HTR-8/SVneo (cell line): ENCODE results near the gene PRKCA.
"Not testable (repeated sequence)": the region's sequence is repeated elsewhere in the genome, so short reads cannot be mapped to it uniquely, and the experiment has no call there.

ENCODE experiments used
- DNase-seq: peaks from one replicate; pipeline ENCODE4 v3.0.0; 2011; ENCODE audit warnings: low spot score, mixed read lengths; ENCODE audit not compliant: insufficient read length
- FAIRE-seq: peaks from 2 replicates; lab custom pipeline; 2011; peaks lifted over from hg19 to GRCh38; lab: Jason Lieb, UNC

PRKCA gene

DNA sequence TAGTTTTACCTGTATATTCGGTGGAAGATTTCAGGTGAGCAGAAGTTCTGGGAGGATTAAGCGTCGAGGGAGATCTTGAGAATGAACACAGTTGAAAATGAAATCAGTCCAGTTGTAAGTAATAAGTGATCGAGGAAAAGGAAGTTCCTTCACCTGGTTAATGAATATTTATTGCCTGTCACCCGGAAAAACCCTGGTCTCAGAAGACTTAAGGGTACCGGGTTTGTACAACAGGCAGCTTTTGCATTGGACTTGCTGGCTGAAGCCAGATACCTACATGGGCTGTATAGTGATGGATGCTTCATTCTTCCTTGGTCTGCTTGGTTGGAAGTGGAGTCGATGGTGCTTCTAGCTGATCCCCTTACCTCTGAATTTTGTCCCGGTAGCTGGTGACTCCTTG is 72.7 kb downstream of the PRKCA start:
- FAIRE-seq = peak; percentile 63
- DNase-seq = no peak

DNA sequence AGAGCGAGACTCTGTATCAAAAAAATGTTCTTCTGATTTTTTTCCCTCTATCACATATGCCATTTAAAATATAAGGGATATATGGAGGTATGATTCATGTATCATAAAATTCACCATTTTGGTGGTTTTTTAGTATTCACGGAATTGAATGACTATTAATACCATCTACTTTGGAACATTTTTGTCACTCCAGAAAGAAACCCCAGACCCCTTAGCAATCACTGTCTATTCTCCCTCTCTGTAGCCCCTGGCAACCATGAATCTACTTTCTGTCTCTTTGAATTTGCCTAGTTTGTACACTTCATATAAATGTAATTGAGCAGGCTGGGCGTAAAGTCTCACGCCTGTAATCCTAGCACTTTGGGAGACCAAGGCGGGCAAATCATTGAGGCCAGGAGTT is 75.9 kb downstream of the PRKCA start:
- FAIRE-seq (no peak), DNase-seq (no peak)

DNA sequence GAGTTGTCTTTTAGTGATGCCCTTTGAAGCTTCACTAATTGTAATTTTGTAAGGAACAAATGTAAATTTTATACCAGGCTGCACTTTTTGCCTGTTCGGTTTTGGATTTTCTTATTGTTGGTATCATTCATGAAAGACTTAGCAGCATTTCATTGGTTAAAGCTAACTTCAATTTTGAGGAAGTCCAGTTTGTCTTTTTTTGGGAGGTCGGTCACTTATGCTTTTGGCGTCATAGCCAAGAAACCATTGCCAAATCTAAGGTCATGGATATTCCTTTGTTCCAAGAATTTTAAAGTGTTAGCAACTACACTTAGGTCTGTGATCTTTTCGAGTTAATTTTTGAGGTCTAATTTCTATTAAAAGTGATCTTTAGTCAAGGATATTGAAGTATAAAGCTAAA is 77.1 kb downstream of the PRKCA start:
- DNase-seq (no peak), FAIRE-seq (no peak)

DNA sequence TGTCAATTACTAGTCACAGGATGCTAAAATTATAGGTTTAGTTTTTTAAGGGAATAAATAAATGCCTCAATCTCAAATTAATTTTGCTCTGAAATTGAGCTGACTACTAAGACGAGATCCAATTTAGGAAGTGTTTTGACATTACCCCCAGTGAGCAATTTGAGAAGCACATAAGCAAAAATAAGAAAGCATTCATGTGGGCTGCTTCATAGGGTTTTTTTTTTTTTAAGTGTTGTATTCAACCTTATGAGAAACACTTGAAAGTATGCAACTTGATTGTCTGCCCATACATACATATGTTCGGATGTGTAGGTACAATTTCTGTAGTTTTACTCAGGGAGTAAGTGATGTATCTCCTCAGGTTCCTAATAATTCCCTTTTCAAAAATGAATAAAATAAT is 77.6 kb downstream of the PRKCA start:
- no peak for DNase-seq
- FAIRE-seq = no peak

DNA sequence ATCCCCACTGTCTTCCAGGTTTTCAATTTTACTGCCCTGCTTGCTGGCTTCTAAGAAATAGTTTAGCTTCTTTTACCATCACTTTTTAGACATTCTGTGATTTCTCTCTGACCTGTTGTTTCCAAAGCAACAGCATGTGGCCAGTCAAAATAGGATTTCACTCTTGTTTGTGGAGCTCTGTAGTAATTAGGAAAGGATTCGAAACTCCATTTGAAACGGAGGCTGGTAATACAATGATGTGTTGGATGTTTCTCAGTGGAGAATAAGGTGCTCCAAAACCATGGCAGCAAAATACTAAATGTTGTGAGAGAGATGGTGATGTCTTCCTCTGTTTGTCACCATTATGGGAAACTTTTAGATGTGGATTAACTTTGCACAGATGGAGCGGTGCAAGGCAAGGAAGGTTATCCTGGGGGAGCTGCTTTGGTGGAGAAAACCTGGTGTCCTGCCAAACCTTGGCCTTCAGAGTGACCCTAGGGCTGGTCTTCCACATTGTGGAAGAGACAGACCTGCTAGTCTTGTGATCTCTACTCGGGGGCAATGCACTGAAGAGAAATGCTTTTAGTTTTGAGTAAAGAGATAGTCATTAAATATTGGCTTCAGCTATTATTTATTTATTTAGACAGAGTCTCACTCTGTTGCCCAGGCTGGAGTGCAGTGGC is 79.4 kb downstream of the PRKCA start:
- FAIRE-seq (peak; percentile 54), DNase-seq (no peak)

DNA sequence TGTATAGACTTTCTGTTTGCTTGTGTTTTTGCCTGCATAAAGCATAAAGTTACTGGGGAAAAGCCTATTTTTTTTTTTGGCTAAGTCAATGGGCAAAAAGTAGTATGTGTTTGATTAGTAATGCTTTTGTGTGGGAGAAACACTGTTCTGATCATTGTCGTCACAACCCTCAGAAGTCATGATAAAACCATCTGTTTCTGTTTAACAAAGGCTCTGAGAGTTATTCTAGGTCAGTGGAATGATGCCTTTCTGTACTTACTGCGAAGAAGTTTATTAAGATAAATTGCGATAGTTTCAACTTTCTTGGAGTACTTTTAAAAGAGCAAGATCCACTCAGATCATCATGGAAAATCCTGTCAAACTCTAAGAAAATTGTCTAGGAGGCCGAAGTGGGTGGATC is 80.9 kb downstream of the PRKCA start:
- FAIRE-seq (no peak), DNase-seq (no peak)

DNA sequence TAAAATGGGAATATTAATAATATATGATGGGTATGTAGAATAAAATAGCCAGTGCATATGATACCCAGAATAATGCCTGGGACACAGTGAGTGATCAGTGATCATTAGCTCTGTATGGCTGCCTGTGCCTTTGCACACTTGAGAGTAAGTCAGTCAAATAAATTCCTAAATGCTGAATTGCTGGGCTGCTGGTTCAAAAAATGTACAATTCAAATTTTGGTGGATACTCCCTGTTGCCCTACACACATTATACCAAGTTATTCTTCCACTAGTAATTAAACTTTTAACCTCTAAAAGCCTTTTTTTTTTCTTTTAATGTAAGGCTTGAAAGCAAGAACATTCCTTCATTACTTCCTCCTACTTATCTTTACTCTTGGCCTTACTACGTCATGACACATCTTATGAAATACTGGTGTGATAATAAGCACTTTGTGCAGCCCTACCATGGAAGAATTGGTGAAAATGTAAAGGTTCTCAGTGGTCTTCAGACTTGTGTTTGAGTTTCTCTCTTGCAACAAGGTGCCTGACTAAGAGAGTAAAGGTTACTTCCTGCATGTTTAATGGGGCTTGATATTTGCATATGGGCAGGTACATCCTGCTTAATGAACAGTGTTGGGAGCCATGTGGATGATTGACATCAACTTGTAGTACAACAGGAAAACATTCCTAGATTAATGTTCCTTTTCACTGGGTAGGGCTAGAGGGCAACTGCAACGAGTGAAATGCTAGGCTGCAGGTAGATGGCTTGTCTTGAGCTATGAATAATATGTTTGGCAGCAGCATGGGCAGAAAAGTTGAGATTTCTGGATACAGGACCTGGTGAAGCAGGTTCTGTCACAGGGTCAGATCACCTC is 84.3 kb downstream of the PRKCA start:
- FAIRE-seq = peak; percentile 79

DNA sequence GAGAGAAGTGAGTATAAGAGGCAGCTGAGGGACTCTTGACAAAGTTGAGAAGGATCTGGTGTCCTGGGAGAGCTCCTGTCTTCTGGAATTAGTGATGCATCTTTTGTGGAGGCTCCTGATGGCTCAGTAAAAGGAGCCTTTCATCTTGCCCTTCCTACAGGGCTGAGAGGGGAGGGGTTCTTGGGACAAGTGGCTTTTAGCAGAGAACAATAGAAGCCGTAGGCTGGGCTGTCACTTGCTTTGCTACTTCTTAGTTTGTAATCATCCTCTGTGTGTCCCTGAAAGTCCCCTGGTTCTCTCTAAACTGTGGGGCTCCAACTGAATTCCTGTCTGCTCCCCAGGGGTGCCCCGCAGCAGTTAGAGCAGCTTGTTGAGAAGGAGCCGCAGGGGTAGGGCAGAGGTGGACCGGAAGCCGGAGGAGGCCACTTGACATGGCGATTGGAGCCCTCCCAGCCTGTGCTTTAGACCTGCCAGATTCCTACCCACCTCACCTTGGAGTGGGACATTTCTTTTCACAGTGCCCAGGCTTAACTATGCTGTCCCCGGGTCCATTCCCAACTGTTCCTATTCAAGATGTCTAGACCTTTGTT is 85.1 kb downstream of the PRKCA start:
- FAIRE-seq (no peak), DNase-seq (no peak)

More for the DNA sequence above, 84.3 kb downstream of the PRKCA start:
- no peak for DNase-seq

DNA sequence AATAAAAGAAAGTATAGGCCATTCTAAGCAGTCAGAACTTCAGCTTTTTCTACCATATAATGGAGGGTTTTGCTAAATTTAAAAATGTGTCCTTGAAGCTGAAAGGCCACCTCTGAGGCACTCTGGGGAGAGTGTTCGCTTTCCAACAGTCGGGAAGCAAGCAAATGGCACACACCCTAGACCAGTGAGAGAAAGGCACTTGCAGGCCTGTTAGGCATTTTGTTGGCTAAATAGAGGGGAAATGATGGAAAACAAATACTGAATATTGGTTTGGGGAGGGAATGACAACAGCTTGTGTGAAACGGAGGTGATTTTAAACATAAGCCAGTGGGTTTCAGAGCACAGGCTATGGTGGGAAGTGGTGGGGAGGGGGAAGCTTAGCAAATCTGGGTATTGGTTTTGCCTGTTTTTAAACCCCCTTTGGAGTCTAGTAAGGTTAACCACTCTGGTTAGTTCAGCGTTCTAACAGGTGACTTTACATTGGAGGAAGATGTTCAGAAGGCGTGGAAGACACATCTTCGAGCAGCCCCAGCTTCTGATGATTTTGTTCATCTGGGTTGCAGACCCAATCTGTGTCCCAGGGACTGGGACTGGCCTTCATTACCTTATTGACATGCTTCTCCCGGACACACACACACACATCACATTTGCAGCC is 90.5 kb downstream of the PRKCA start:
- DNase-seq = no peak
- FAIRE-seq = peak; percentile 85

DNA sequence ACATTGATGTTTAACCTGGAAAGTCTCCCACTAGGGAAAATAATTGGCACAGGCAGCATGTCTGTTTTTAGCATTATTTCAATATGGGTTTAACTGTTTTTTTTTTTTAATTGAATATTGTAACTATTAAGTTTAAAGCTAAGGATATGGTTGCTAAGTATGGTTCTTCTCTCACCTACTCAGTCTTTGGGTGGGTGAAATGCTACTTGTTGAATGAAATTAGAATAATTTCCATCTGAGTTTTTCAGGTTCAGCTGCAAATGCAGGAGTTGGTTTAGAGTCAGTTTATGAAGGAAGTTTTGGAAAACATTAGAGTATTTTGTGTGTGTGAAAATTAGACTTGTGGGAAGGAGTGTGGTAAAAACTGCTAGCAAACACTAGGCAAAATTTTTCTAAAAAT is 93.5 kb downstream of the PRKCA start:
- FAIRE-seq (no peak), DNase-seq (no peak)

DNA sequence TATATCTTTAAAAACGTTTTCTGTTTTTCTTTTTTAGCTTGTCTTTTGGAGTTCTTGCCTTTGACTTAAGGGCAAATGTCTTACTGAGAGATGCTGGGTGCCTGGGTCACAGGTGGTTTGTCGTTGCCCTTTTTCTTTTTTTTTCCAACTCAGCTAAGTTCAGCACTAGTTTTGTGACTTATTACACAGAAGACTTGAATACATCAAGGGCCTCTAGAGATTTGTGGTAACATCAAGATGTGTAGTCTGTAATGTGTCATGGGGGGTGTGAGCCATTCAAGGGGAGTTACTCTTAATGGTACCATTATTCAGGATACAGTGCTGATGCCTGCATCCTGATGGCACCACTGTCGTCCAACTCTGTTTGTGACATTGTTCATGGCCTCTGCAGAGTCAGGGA is 95.1 kb downstream of the PRKCA start:
- no peak for DNase-seq
- no peak for FAIRE-seq

DNA sequence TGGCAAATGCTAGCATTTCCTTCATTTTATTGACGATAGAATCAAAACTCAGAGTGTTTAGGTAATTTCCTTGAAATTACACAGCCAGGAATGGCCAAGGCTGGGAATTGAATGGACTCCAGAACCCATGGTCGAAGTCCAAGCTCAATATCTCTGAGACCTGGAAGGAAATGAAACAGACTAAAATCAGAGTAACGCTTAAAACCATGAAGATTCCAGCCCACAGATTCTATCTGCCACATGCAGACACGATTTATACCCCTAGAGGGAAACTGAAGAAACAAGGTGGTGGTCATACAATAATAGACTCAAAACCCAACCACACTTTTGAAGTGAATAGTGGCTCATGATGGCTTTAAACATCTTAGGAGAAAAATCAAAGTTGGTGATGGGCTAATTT is 95.6 kb downstream of the PRKCA start:
- FAIRE-seq (peak; percentile 9), DNase-seq (no peak)

DNA sequence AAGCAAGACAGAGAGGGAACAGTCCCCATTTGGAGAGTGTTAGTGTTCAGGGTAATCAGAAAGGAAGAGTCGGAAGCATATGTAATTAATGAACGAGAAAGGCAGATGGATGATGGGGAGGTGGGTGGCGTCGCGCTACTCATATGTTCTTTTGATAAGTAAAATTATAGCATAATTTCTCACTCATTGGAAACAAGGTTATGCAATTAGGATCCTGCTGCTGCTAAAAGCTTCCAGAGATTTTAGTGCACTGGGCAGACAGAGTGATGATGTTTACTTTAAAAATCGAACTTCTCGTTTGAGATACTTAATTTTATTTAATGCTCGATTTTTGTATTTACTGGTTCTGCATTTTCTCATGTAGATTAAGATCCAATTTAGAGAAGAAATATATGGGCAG is 96.2 kb downstream of the PRKCA start:
- no peak for FAIRE-seq
- DNase-seq = no peak

DNA sequence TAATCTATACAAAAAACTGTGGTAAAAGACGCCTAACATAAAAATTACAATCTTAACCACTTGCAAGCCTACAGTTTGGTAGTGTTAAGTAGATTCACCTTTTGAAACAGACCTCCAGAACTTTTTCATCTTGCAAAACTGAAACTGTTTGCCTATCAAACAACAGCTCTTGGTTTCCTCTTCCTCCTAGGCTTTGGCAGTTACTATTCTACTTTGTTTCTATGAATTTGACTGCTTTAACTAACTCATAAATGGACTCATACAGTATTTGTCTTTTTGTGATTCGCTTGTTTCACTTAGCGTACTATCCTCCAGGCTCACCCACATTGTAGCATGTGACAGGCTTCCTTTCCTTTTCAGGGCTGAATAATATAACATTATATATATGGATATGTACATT is 97.0 kb downstream of the PRKCA start:
- FAIRE-seq = no peak
- DNase-seq = no peak

DNA sequence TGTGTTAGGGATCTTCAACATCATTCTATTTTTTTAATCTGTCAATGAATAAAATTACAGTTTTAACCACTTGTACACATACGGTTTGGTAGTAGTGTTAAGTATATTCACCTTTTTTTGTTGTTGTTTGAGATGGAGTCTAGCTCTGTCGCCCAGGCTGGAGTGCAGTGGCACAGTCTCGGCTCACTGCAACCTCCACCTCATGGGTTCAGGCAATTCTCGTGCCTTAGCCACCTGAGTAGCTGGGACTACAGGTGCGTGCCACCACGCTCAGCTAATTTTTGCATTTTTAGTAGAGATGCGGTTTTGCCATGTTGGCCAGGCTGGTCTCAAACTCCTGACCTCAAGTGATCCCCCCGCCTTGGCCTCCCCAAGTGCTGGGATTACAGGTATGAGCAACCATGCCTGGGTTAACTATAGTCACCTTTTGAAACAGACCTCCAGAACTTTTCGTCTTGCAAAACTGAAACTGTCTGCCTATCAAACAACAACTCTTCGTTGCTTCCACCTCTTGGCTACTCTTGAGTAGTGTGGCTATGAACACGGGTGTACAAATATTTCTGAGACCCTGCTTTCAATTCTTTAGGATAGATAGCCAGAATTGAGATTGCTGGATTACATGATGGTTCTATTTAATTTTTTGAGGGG is 97.8 kb downstream of the PRKCA start:
- DNase-seq, FAIRE-seq: not testable (repeated sequence)

DNA sequence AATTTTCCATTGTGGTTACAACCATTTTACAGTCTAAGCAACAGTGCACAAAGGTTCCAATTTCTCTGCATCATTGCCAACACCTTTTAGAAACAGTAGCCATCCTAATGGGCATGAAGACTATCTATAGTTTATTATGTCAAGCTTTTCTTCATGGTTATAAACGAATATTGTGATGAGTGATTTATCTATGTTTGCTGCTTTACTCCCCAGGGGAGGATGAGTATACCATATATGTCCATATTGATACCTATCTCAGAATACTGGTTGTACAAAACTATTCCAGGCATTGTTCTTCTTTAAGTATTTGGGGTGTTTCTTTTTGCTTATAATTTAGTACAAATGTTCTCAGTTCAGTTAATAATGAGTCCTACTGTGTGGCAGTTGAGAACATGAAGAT is 98.3 kb downstream of the PRKCA start:
- FAIRE-seq = no peak
- DNase-seq = no peak

DNA sequence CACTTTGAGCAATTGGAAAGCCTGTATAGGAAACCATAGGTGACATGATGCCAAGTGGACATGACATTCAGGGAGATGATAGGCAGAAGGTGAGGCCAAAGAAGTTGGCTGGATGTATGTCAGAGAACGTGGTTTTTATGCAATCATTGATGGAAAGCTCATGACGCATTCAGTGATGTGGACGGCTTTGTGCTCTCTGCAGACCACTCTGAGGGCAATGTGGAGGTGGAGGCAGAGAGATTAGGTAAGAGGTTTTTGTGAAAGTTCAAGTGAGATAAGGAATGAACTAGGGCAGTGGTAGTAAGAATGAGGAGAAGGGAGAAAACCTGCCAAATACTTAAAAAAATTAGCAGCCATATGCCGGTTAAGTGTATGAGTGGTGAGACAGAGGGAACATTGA is 99.0 kb downstream of the PRKCA start:
- peak; percentile 31 for FAIRE-seq
- DNase-seq = no peak

DNA sequence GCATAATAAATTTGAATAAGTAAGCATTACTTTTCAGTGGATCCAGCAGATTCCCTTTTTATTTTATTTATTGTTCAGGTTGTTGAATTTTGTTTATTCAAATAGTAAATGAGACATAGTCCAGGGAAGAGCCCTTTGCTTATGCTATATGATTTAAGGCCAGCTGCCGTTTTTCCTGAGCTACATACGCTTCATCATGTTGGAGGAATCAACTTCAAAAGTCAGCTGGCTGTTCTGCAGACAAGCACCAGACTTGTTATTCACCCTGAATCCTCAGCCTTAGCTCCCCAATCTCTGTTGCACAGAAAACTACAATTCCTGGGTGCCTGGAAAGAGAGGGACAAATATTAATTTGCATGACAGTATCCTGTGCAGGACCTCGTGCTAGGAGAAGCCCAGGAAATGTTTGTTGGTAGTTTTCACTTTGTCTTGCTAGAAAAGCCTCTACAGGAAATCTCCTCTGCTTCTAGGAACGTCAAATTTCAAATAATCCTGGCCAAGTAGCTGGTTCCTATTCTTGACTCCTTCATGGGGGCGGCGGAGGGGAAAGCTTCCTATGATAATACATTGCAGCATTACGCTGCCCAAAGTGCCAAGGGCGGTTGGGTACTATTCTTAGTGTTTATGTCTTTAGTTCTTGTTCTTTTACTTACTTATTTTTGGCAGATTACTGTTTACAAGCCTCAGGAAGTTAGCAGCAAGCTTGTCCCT is 101.6 kb downstream of the PRKCA start:
- DNase-seq (no peak), FAIRE-seq (peak; percentile 33)

DNA sequence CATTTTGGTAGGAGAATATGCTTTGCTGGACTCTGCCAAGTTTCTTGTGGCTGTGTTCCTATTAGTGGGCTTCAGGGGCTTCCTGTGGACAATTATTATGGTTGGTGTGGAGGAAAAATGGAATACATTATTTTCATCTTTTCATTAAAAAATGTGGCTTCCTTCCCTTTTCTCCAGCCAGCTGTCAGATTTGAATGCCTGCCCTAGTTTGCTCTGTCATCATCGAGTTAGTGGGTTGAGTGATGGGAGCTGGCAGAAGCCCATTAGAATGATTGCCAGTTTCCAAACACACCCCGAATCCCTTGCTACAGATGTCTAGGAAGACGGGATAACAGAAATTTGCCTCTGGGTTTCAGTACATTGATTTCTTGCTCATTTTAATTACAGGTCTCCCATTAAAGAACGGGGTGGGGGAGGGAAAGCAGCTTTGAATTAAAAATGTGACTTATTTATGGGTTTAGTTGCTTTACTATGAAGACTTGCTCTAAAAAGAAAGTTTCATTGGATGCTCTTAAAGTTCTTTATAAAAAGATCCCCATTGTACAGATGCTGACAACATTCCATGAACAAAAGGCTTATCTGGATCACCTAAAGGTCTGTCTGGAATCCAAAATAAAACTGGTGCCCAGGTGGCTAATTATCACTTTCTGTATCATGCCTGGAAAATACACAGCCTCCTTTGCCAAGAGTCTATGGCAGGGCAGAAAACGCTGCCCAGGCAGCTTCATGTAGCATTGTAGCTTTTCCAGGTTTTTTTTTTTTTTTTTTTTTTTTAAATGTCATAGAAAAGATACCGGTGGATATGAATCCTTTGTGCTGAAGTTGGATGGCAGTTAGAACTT is 103.6 kb downstream of the PRKCA start:
- DNase-seq (no peak), FAIRE-seq (no peak)
